ENCODE data around the gene DUSP22. TPM values are rescaled to one million over a fixed set of nuclear protein-coding genes. Genes with fewer than 3 reads are reported as not detected.
A peak's percentile ranks its signal among the peaks of the same experiment; 100 is the strongest.

DUSP22 gene
- total and polyA plus RNA-seq, 8 donors, result 27.3 to 48.8 (median 33.7) TPM

DNA sequence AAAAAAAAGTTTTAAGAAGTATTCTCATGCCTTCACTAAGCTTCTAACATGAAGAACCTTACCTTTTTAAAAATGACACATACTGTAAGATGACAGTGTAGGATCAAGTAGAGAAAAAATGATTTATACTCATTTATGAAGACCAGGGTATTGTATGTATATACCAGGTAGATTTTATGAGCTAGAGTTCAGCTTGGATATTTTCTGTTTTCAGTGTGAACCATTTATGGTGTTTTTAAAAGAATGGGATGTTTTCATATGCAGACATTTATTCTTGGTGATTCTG, 24.4 kb downstream of the DUSP22 start:
- H3K36me3 ChIP-seq, result no peaks in the 10 kb centered on the region
- peaks cover 7 to 30% of the 10 kb centered on the region in 2 donors for H3K4me1 ChIP-seq
- DNase-seq (no peak), ATAC-seq (no peak)
- H3K9me3 ChIP-seq, result no peaks in the 10 kb centered on the region
- H3K4me3 ChIP-seq, result no peak overlapping the region
- intact Hi-C loops (cut with DNase I), result no loop called here
- H3K27ac ChIP-seq, result no peak overlapping the region
- no peaks in the 10 kb centered on the region for H3K27me3 ChIP-seq
- TF ChIP-seq, protein P1, sequence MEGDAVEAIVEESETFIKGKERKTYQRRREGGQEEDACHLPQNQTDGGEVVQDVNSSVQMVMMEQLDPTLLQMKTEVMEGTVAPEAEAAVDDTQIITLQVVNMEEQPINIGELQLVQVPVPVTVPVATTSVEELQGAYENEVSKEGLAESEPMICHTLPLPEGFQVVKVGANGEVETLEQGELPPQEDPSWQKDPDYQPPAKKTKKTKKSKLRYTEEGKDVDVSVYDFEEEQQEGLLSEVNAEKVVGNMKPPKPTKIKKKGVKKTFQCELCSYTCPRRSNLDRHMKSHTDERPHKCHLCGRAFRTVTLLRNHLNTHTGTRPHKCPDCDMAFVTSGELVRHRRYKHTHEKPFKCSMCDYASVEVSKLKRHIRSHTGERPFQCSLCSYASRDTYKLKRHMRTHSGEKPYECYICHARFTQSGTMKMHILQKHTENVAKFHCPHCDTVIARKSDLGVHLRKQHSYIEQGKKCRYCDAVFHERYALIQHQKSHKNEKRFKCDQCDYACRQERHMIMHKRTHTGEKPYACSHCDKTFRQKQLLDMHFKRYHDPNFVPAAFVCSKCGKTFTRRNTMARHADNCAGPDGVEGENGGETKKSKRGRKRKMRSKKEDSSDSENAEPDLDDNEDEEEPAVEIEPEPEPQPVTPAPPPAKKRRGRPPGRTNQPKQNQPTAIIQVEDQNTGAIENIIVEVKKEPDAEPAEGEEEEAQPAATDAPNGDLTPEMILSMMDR (IDR thresholded peaks at IDR 0.05), result no peak

DNA sequence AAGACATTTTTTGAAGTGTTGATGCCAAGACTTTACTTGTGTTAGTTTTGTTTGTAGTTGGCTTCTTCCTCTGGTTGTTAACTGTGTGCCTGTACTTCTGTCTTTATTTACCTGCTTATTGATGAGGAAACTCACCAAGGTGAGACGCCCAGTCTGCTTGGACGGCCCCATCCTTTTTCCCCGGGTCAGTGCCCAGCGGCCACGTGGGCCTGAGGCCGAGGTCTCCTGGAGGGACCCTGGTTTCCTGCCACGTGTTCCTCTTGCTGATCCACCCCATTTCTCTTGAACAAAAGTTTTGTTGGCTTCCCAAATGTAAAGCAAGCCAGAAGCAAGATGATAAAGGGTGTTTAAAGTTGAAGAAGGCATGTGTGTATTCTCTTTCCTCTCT, 24.8 kb downstream of the DUSP22 start:
- Histone ChIP-seq H3K9me3 (no peaks in the 10 kb centered on the region), H3K4me3 (no peak overlapping the region), H3K27ac (no peak overlapping the region), H3K36me3 (no peaks in the 10 kb centered on the region), H3K27me3 (no peaks in the 10 kb centered on the region), H3K4me1 (peaks cover 5 to 26% of the 10 kb centered on the region in 2 donors)
- intact Hi-C loops (cut with DNase I), result no loop called here
- DNase-seq (peak in 1 of 4 donors; percentile 81), ATAC-seq (no peak)
- TF ChIP-seq, protein P1 (IDR thresholded peaks at IDR 0.05), result no peak

DNA sequence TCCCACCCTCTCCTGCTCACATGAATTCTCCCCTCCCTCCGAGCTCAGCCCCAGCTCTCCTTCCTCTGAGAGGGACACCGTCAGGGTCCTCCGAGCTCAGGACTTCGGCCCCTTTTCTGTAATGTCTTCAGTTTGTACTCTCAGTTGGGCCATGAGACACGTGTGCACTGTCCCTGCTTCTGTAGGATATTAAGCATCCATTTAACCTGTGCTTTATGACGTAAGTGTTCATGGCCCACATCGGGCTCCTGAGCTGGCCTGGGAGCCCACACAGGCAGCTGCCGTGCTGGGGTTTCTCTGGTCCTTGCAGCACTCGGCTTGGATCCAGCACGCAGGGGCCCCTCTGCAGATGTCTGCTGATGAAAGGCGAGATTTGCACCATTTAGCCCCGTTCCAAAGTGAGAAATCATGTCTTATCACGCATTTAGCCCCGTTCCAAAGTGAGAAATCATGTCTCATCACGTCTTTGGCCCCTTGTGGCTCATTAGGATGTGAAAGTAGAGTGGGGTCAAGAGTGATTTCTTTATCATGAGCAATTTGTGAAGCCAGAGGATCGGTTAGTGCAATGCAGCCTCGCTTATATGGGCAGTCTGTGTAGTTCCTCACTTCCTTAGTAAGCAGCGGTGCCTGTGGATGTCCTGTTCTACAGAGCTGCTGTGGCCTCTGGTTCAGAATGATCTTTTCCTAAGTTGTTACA, 25.3 kb downstream of the DUSP22 start:
- Histone ChIP-seq H3K9me3 (no peaks in the 10 kb centered on the region), H3K4me1 (peaks cover 0 to 21% of the 10 kb centered on the region in 2 donors), H3K36me3 (no peaks in the 10 kb centered on the region), H3K27me3 (no peaks in the 10 kb centered on the region), H3K4me3 (no peak overlapping the region), H3K27ac (no peak overlapping the region)
- DNase-seq (no peak), ATAC-seq (no peak)
- TF ChIP-seq, protein P1 (IDR thresholded peaks at IDR 0.05), result no peak
- intact Hi-C loops (cut with DNase I), result no loop called here

DNA sequence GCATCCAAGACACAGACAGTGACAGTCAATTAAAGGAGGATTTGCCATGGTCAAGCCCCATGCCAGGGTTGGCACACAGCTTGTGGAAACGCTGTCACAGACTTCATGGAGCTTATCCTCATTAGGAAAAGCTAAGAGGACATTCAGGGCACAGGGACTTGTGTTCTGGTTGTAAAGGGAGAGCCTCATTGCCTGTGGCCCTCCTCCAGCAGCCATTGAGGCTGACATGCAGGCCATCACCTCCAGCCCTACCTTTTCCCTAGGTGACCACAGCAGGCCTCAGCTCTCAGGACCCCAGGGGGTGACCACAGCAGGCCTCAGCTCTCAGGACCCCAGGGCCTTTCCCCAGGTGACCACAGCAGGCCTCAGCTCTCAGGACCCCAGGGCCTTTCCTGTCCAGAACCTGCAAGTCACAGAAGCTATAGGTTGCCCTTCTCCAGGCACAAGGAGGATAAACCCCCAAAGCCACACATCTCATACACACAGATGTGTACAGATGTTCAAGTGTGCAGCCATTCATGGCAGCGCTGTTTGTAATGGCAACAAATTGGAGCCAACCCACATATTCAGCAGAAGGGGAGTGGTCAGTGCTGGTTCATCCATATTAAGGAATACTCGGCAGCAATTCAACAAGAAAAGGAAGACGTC, 26.1 kb downstream of the DUSP22 start:
- intact Hi-C loops (cut with DNase I), result no loop called here
- Histone ChIP-seq H3K9me3 (no peaks in the 10 kb centered on the region), H3K27me3 (no peaks in the 10 kb centered on the region), H3K4me3 (no peak overlapping the region), H3K36me3 (no peaks in the 10 kb centered on the region), H3K4me1 (peaks cover 0 to 16% of the 10 kb centered on the region in 2 donors), H3K27ac (no peak overlapping the region)
- no peak for DNase-seq
- no peak for ATAC-seq
- TF ChIP-seq, protein P1 (IDR thresholded peaks at IDR 0.05), result no peak

DNA sequence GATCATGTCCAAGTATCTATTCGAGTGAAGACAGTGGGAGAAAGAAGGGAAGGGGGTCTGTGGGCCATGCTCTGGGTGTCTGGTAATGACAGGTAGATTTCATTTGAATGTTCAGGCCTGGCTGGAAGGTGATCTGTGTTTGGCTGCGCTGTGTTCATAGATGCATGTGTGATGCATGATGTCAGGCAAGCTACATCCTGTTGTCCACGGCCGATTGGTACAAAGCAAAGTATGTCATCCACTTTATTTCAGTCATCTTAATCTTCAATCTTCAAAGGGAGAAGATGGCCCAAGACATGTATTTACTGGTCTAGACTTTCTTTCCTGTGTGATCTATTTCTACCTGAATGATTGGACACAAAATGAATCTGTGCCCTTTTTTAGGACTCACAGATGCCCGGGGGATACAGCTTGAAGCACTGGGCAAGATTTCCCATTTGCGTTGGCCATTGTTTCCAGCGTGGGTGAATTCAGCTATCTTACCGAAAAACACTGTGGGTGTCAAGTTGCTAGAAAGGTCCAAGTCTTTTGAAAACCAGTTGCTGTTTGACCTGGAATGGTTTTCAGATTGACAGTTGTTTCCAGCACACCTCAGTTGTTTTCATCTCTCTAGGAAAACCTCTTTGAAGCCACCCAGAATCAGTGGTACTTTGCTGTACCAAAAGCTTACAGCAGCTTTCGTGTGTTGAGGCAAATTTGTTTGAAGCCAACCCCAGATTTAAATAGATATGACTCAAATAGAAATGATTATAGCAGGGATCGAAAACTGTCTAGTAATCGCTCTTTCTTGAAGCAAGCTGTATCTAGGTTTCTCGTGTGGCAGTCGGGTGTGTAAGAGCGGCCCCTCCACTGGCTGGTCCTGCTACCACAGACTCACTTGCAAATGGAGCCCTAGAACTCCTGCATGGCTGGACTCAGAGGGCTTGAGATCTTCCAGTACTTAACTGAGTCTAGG, 27.2 kb downstream of the DUSP22 start:
- no peaks in the 10 kb centered on the region for H3K27me3 ChIP-seq
- H3K27ac ChIP-seq, result no peak overlapping the region
- no peak for DNase-seq
- no peaks in the 10 kb centered on the region for H3K36me3 ChIP-seq
- H3K9me3 ChIP-seq, result no peaks in the 10 kb centered on the region
- intact Hi-C loops (cut with DNase I), result no loop called here
- no peak for ATAC-seq
- no peak overlapping the region for H3K4me3 ChIP-seq
- H3K4me1 ChIP-seq, result peaks cover 0 to 15% of the 10 kb centered on the region in 2 donors
- TF ChIP-seq, protein P1 (IDR thresholded peaks at IDR 0.05), result no peak
